Neural cell (in vitro differentiated cells): ENCODE data around the gene IFIH1. TPM values are rescaled to one million over a fixed set of nuclear protein-coding genes. Genes with fewer than 3 reads are reported as not detected.

Source experiments
- H2AFZ ChIP-seq: fragments of 200-600, 300-800 bp; sonication (generic), shearing (Covaris generic); 2 replicates; pipeline ENCODE4 v1.6.0; 2014; ENCODE audit warnings: low read depth, mild to moderate bottlenecking, antibody characterized with exemption, low read length, moderate library complexity
- H3F3A ChIP-seq: fragments of 200-600 bp; shearing (Covaris generic); 2 replicates; pipeline ENCODE4 v1.6.1; 2016; ENCODE audit warnings: mild to moderate bottlenecking, moderate library complexity, mixed read lengths, antibody characterized with exemption, low read length; ENCODE audit not compliant: insufficient read depth, poor library complexity, severe bottlenecking
- H3K27ac ChIP-seq: fragments of 200-600, 300-800 bp; sonication (generic), shearing (Covaris generic); 2 replicates; pipeline ENCODE4 v1.5.1; 2014; ENCODE audit warnings: mild to moderate bottlenecking, low read length, moderate library complexity
- H3K27me3 ChIP-seq: fragments of 300-800, 200-600 bp; sonication (generic), shearing (Covaris generic); 2 replicates; pipeline ENCODE4 v1.6.0; 2014; ENCODE audit warnings: mild to moderate bottlenecking, low read depth, low read length, moderate library complexity; ENCODE audit not compliant: insufficient read depth
- H3K36me3 ChIP-seq: fragments of 300-800, 200-600 bp; sonication (generic), shearing (Covaris generic); 2 replicates; pipeline ENCODE4 v1.5.1; 2014; ENCODE audit warnings: mild to moderate bottlenecking, antibody characterized with exemption, low read length, moderate library complexity; ENCODE audit not compliant: insufficient read depth
- H3K4me2 ChIP-seq: fragments of 300-800, 200-600 bp; sonication (generic), shearing (Covaris generic); 2 replicates; pipeline ENCODE4 v1.6.0; 2014; ENCODE audit warnings: mild to moderate bottlenecking, low read length
- H3K4me3 ChIP-seq: fragments of 300-800, 200-600 bp; sonication (generic), shearing (Covaris generic); 2 replicates; pipeline ENCODE4 v1.5.1; 2014; ENCODE audit warnings: mild to moderate bottlenecking, low read length, moderate library complexity
- H3K79me2 ChIP-seq: fragments of 200-600 bp; shearing (Covaris generic); replicated peaks from 2 replicates; pipeline ENCODE4 v1.6.0; 2014; ENCODE audit warnings: mild to moderate bottlenecking, low read length, moderate library complexity; ENCODE audit not compliant: insufficient read depth
- H3K9ac ChIP-seq: fragments of 300-800, 200-600 bp; sonication (generic), shearing (Covaris generic); 2 replicates; pipeline ENCODE4 v1.6.1; 2016; ENCODE audit warnings: mild to moderate bottlenecking, low read length, mixed read lengths
- H3K9me2 ChIP-seq: fragments of 200-600 bp; shearing (Covaris generic); 2 replicates; pipeline ENCODE4 v1.6.1; 2016; ENCODE audit warnings: mild to moderate bottlenecking, low read length, mixed read lengths; ENCODE audit not compliant: insufficient read depth
- H3K9me3 ChIP-seq: fragments of 200-600, 300-800 bp; sonication (generic), shearing (Covaris generic); 2 replicates; pipeline ENCODE4 v1.6.1; 2016; ENCODE audit warnings: mild to moderate bottlenecking, mixed run types, low read length, moderate library complexity, mixed read lengths
- H4K20me1 ChIP-seq: fragments of 200-600 bp; shearing (Covaris generic); 2 replicates; pipeline ENCODE4 v1.6.1; 2016; ENCODE audit warnings: mild to moderate bottlenecking, mixed run types; ENCODE audit not compliant: insufficient read depth
- CTCF ChIP-seq: fragments of 450-650 bp; IDR thresholded peaks from 2 replicates; pipeline ENCODE4 v1.5.1; 2014; ENCODE audit warnings: antibody characterized with exemption, mild to moderate bottlenecking, moderate library complexity; ENCODE audit not compliant: poor library complexity, severe bottlenecking
- EP300 ChIP-seq: fragments of 450-650 bp; conservative IDR thresholded peaks from 2 replicates; pipeline ENCODE4 v1.6.1; 2014; ENCODE audit warnings: antibody characterized with exemption, mild to moderate bottlenecking, moderate library complexity; ENCODE audit not compliant: poor library complexity, severe bottlenecking
- EZH2 ChIP-seq: fragments of 200-600, 300-800 bp; shearing (Covaris generic), sonication (generic); IDR thresholded peaks from 2 replicates; pipeline ENCODE4 v1.6.1; 2014; ENCODE audit warnings: antibody characterized with exemption, low read length, borderline replicate concordance, mild to moderate bottlenecking; ENCODE audit not compliant: insufficient read depth, poor library complexity, severe bottlenecking
- MXI1 ChIP-seq: fragments of 450-650 bp; conservative IDR thresholded peaks from 2 replicates; pipeline ENCODE4 v1.6.1; 2014; ENCODE audit warnings: antibody characterized with exemption, mild to moderate bottlenecking; ENCODE audit not compliant: poor library complexity, severe bottlenecking
- POLR2AphosphoS5 ChIP-seq: IDR thresholded peaks from 2 replicates; pipeline ENCODE4 v1.6.1; 2012
- RAD21 ChIP-seq: fragments of 450-650 bp; conservative IDR thresholded peaks from 2 replicates; pipeline ENCODE4 v1.6.1; 2014; ENCODE audit warnings: antibody characterized with exemption, mild to moderate bottlenecking, moderate library complexity
- REST ChIP-seq: IDR thresholded peaks from 2 replicates; pipeline ENCODE4 v1.6.1; 2012; ENCODE audit warnings: borderline replicate concordance
- SMC3 ChIP-seq: fragments of 450-650 bp; conservative IDR thresholded peaks from 2 replicates; pipeline ENCODE4 v1.6.1; 2014; ENCODE audit warnings: antibody characterized with exemption, mild to moderate bottlenecking, moderate library complexity; ENCODE audit not compliant: poor library complexity
- TAF1 ChIP-seq: IDR thresholded peaks from 2 replicates; pipeline ENCODE4 v1.6.1; 2012; ENCODE audit warnings: low read depth
- polyA plus RNA-seq: library from polyadenylated mRNA; depleted of rRNA; stranded (reverse); fragments of >200 nt; gene quantifications from 2 replicates; pipeline ENCODE4 v1.2.3, GENCODE V29; 2014

IFIH1 gene
- polyA plus RNA-seq, 1 donor from 2014 or later, result not detected

GRCh38 chr2:162254236-162254871 lies 64.1 kb downstream of the IFIH1 start:
- no peaks in the 10 kb centered on the region for H3K27me3 ChIP-seq
- no peak overlapping the region for H3K27ac ChIP-seq
- TF ChIP-seq SMC3, result no peak
- no peak for TF ChIP-seq TAF1
- no peak for TF ChIP-seq REST
- TF ChIP-seq EZH2, result no peak
- no peak for TF ChIP-seq POLR2AphosphoS5
- TF ChIP-seq CTCF, result no peak
- TF ChIP-seq RAD21, result no peak
- no peak for TF ChIP-seq MXI1
- TF ChIP-seq EP300, result no peak
- no peak overlapping the region for H3K9ac ChIP-seq
- H4K20me1 ChIP-seq, result no peaks in the 10 kb centered on the region
- H3K4me3 ChIP-seq, result no peak overlapping the region
- H3F3A ChIP-seq, result no peaks in the 10 kb centered on the region
- no peaks in the 10 kb centered on the region for H3K9me2 ChIP-seq
- no peaks in the 10 kb centered on the region for H3K36me3 ChIP-seq
- no peak overlapping the region for H2AFZ ChIP-seq
- no peak overlapping the region for H3K4me2 ChIP-seq
- no peaks in the 10 kb centered on the region for H3K79me2 ChIP-seq
- H3K9me3 ChIP-seq, result no peaks in the 10 kb centered on the region

GRCh38 chr2:162253435-162253834 lies 65.0 kb downstream of the IFIH1 start:
- Histone ChIP-seq H3K9me3 (no peaks in the 10 kb centered on the region), H3K9ac (no peak overlapping the region), H3K4me3 (no peak overlapping the region), H3K79me2 (no peaks in the 10 kb centered on the region), H3K27me3 (no peaks in the 10 kb centered on the region), H3K27ac (no peak overlapping the region), H4K20me1 (no peaks in the 10 kb centered on the region), H3K36me3 (no peaks in the 10 kb centered on the region), H2AFZ (no peak overlapping the region), H3F3A (no peaks in the 10 kb centered on the region), H3K9me2 (no peaks in the 10 kb centered on the region), H3K4me2 (no peak overlapping the region)
- no peak for TF ChIP-seq REST
- no peak for TF ChIP-seq CTCF
- no peak for TF ChIP-seq EP300
- TF ChIP-seq SMC3, result no peak
- TF ChIP-seq POLR2AphosphoS5, result no peak
- no peak for TF ChIP-seq MXI1
- no peak for TF ChIP-seq EZH2
